Stimulated activated CD8-positive, alpha-beta memory T cell treated with anti-CD3 and anti-CD28 coated beads, Interleukin-7, amount 100 ng/mL, for 1 hour (primary cell): ENCODE data around the gene ABHD14A.

Experiments used
- DNase-seq, 2 donors: peaks; one replicate each; pipeline ENCODE4 v3.0.0-alpha.2; 2020; ENCODE audit warnings: low read depth in 2 of 2

Gene ABHD14A

GRCh38 chr3:51955893-51956770, 18.7 kb upstream of the ABHD14A start:
- no peak for DNase-seq

- DNase-seq = no peak
Measured at GRCh38 chr3:51957520-51958205, 17.2 kb upstream of the ABHD14A start.

- no peak for DNase-seq
Measured at GRCh38 chr3:51958603-51959521, 16.0 kb upstream of the ABHD14A start.

- DNase-seq = no peak
Measured at GRCh38 chr3:51959651-51960050, 15.2 kb upstream of the ABHD14A start.

- DNase-seq = no peak
Measured at GRCh38 chr3:51960386-51960785, 14.5 kb upstream of the ABHD14A start.

GRCh38 chr3:51961011-51961410, 13.9 kb upstream of the ABHD14A start:
- DNase-seq = no peak

- no peak for DNase-seq
Measured at GRCh38 chr3:51961602-51962569, 13.0 kb upstream of the ABHD14A start.

- DNase-seq = no peak
Measured at GRCh38 chr3:51962854-51963530, 11.9 kb upstream of the ABHD14A start.

GRCh38 chr3:51963951-51964451, 10.9 kb upstream of the ABHD14A start:
- no peak for DNase-seq

GRCh38 chr3:51964521-51964920, 10.3 kb upstream of the ABHD14A start:
- DNase-seq = no peak

GRCh38 chr3:51966016-51966415, 8.8 kb upstream of the ABHD14A start:
- DNase-seq = no peak

- no peak for DNase-seq
Measured at GRCh38 chr3:51966486-51966885, 8.4 kb upstream of the ABHD14A start.

- DNase-seq = no peak
Measured at GRCh38 chr3:51966922-51967383, 7.9 kb upstream of the ABHD14A start.

GRCh38 chr3:51967384-51968169, 7.3 kb upstream of the ABHD14A start, which contains the start of gene PCBP4:
PCBP4 (minus strand) TSS chr3:51967454; CDS start chr3:51961240, 6,214 bp downstream.
- DNase-seq = no peak

GRCh38 chr3:51968170-51968775, 6.6 kb upstream of the ABHD14A start:
- DNase-seq = no peak

GRCh38 chr3:51968883-51969678, 5.8 kb upstream of the ABHD14A start:
- DNase-seq = no peak

GRCh38 chr3:51969841-51970240, 5.0 kb upstream of the ABHD14A start:
- no peak for DNase-seq
